Measurements from ENCODE around the gene TMEM184B. TPM values are rescaled to one million over a fixed set of nuclear protein-coding genes. Genes with fewer than 3 reads are reported as not detected.

TMEM184B gene
- total and polyA plus RNA-seq, 7 experiments from 2014 or later: 9.0 to 41.3 (median 34.8) TPM

DNA sequence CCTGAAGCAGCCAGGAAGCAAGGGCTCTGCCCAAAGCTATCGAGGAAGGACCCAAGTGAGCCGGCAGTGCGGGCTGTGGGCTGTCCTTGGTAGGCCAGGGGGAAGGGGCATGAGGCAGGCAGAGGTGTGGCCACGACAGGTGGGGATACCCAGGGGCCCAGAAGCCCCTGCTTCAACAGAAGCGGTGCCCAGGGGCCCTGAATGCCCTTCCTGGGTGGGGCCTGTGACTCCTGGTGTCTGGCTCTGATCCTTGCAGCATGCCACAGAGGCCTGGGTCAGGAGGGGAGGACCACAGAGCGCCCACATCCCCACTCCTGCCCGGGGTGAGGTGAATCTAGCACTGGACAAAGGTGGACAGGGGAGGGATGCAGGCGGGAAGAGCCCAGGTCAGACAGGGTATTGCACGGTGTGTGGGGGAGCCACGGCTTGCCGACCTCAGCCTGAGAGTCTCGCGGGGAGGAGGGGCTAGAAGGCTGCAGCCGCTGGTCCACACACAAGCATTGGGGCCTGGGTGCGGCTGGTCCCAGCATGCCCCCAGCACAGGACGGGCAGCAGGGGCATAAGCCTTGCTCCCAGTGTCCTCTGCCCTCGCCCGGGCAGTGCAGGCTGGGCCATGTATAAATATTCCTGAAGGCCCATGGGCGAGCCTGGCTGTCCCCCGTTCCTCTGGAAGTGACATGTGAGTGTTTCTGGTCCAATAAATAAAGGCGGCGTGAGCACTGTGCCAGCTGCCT, 52.0 kb downstream of the TMEM184B start:
- Histone ChIP-seq H3K27ac (ENCODE audit: low read depth, low read length) (peak overlapping the region; percentile 11), H3K9me3 (ENCODE audit: control insufficient read depth in 2 of 3, low read length in 3 of 3) (no peaks in the 10 kb centered on the region), H3K36me3 (ENCODE audit: control insufficient read depth in 2 of 3, insufficient read depth in 3 of 3, low read length in 3 of 3) (peaks cover 0 to 48% (median 4%) of the 10 kb centered on the region in 3 experiments), H3K27me3 (ENCODE audit: control insufficient read depth in 2 of 2, insufficient read depth in 2 of 2, low read length in 2 of 2) (no peaks in the 10 kb centered on the region), H3K4me3 (ENCODE audit: low read length) (no peak overlapping the region), H3K4me1 (ENCODE audit: control insufficient read depth in 2 of 2, insufficient read depth in 2 of 2, low read length in 2 of 2) (peaks cover 0 to 5% of the 10 kb centered on the region in 2 donors)
- Mint-ChIP-seq H3K9me3 (no peaks in the 10 kb centered on the region), H3K4me3 (no peak overlapping the region), H3K36me3 (peaks cover 0 to 16% (median 2%) of the 10 kb centered on the region in 5 donors), H3K27me3 (no peaks in the 10 kb centered on the region), H3K27ac (peak overlapping the region in 1 of 9 donors; percentile 56), H3K4me1 (peaks cover 5 to 17% (median 6%) of the 10 kb centered on the region in 7 donors)
- DNase-seq: no peak
- ChIA-PET POLR2A (no interaction called here), CTCF (no interaction called here)
- no peak for ATAC-seq
- intact Hi-C loops (cut with micrococcal nuclease): no loop called here

DNA sequence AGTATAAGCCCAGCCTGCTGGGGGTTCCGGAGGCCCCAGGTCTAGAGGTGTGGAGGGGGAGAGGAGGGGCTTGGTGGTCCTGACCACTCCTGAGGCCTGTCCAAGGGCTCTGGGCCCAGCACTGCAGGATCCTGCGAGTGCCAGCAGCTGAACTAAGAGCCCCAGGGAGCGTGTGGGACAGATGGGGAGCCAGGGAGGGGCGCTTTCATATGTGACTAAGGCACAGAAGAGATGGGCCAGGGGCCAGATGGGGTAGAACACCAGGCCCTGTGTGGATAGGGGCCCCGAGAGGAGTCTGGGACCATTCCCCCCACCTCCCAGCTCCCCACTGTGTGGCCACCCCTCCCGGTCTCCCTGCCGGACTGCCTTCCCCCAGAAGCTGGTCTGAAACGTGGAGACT, 52.6 kb downstream of the TMEM184B start:
- Mint-ChIP-seq H3K36me3 (peaks cover 0 to 12% (median 2%) of the 10 kb centered on the region in 5 donors), H3K27ac (peak overlapping the region in 2 of 9 donors; percentile 12 to 51), H3K4me1 (peaks cover 5 to 17% (median 6%) of the 10 kb centered on the region in 7 donors), H3K9me3 (no peaks in the 10 kb centered on the region), H3K27me3 (no peaks in the 10 kb centered on the region), H3K4me3 (no peak overlapping the region)
- H3K36me3 ChIP-seq (ENCODE audit: control insufficient read depth in 2 of 3, insufficient read depth in 3 of 3, low read length in 3 of 3): peaks cover 0 to 41% (median 4%) of the 10 kb centered on the region in 3 experiments
- DNase-seq (no peak), ATAC-seq (no peak)
- intact Hi-C loops (cut with micrococcal nuclease): no loop called here
- no peak overlapping the region for H3K27ac ChIP-seq (ENCODE audit: low read depth, low read length)
- no peaks in the 10 kb centered on the region for H3K9me3 ChIP-seq (ENCODE audit: control insufficient read depth in 2 of 3, low read length in 3 of 3)
- H3K4me1 ChIP-seq (ENCODE audit: control insufficient read depth in 2 of 2, insufficient read depth in 2 of 2, low read length in 2 of 2): peaks cover 0 to 5% of the 10 kb centered on the region in 2 donors
- POLR2A ChIA-PET: no interaction called here
- H3K27me3 ChIP-seq (ENCODE audit: control insufficient read depth in 2 of 2, insufficient read depth in 2 of 2, low read length in 2 of 2): no peaks in the 10 kb centered on the region
- CTCF ChIA-PET: no interaction called here
- H3K4me3 ChIP-seq (ENCODE audit: low read length): no peak overlapping the region

DNA sequence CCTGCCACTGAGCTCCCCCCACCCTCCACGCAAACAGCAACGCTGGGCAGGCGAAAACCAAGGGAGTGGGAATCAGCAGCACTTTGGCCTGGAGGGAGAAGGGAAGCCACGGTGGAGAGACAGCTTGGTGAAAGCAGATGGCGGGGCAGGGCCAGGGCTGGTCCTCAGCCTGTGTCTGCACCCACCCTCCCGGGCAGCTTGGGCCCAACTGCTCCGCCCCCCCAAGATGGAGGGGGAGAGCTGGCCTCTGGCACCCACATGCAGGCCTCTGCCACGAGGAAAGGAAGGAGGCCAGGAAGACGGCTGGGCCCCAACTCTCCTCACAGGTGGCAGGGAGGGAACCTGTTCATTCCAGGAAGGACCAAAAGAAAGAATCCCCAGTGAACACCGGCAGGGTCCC, 53.2 kb downstream of the TMEM184B start:
- Mint-ChIP-seq H3K27me3 (no peaks in the 10 kb centered on the region), H3K27ac (peak overlapping the region in 6 of 9 donors; percentile 16 to 73 (median 54)), H3K4me3 (no peak overlapping the region), H3K36me3 (peaks cover 0 to 8% (median 3%) of the 10 kb centered on the region in 5 donors), H3K4me1 (peaks cover 5 to 17% (median 6%) of the 10 kb centered on the region in 7 donors), H3K9me3 (no peaks in the 10 kb centered on the region)
- intact Hi-C loops (cut with micrococcal nuclease): no loop called here
- POLR2A ChIA-PET: no interaction called here
- no peak overlapping the region for H3K27ac ChIP-seq (ENCODE audit: low read depth, low read length)
- H3K4me3 ChIP-seq (ENCODE audit: low read length): no peak overlapping the region
- H3K27me3 ChIP-seq (ENCODE audit: control insufficient read depth in 2 of 2, insufficient read depth in 2 of 2, low read length in 2 of 2): no peaks in the 10 kb centered on the region
- CTCF ChIA-PET: no interaction called here
- DNase-seq: no peak
- peaks cover 0 to 36% (median 4%) of the 10 kb centered on the region in 3 experiments for H3K36me3 ChIP-seq (ENCODE audit: control insufficient read depth in 2 of 3, insufficient read depth in 3 of 3, low read length in 3 of 3)
- no peaks in the 10 kb centered on the region for H3K9me3 ChIP-seq (ENCODE audit: control insufficient read depth in 2 of 3, low read length in 3 of 3)
- ATAC-seq: no peak
- H3K4me1 ChIP-seq (ENCODE audit: control insufficient read depth in 2 of 2, insufficient read depth in 2 of 2, low read length in 2 of 2): peaks cover 0 to 5% of the 10 kb centered on the region in 2 donors

DNA sequence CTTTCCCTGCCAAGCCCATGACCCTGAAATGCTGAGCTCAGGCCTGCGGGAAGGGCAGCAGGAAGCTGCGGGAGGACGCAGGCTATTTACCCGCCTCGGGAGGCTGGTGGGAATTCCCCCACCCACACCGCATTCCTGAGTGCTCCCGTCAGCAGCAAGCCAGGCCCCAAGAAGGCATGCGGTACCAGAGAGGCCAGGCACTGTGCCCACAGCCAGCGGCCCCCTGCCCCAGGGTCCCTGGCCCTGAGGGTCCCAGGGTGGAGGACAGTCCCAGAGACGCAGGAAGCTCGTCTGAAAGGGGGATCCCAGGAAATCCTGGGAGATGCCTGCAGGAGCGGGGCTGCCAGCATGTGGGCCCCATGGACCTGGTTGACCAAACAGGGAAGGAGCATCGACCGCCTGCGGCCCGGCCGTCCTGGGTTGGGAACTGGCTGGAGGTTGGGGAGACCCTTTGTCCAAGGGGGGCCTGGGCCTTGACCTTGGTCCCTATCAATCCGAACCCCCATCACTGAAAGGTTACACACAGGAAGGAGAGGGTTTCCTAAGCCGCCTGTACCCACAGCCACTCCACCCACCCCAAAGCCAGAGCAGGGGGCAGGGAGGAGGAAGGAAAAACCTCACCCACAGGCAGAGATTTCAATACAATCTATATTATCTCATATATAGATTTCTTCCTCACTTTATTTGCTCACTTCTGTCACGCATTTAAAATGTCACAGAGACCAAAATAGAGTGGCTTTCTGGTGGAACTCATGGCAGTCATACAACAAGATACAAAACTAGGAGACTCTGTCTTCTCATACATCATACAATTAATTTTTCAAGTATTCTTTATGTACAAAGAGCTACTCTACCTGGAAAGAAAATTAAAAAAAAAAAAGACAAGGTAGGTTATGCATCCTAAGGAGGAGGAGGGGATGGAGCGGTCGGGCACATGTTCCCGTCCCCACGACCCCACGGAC, 53.9 kb downstream of the TMEM184B start:
- intact Hi-C loops (cut with micrococcal nuclease): no loop called here
- Histone ChIP-seq H3K27me3 (ENCODE audit: control insufficient read depth in 2 of 2, insufficient read depth in 2 of 2, low read length in 2 of 2) (no peaks in the 10 kb centered on the region), H3K36me3 (ENCODE audit: control insufficient read depth in 2 of 3, insufficient read depth in 3 of 3, low read length in 3 of 3) (peaks cover 0 to 30% (median 4%) of the 10 kb centered on the region in 3 experiments), H3K4me1 (ENCODE audit: control insufficient read depth in 2 of 2, insufficient read depth in 2 of 2, low read length in 2 of 2) (peaks cover 4 to 8% of the 10 kb centered on the region in 2 donors), H3K9me3 (ENCODE audit: control insufficient read depth in 2 of 3, low read length in 3 of 3) (no peaks in the 10 kb centered on the region), H3K4me3 (ENCODE audit: low read length) (no peak overlapping the region), H3K27ac (ENCODE audit: low read depth, low read length) (peak overlapping the region; percentile 7)
- ChIA-PET POLR2A (no interaction called here), CTCF (no interaction called here)
- Mint-ChIP-seq H3K4me3 (no peak overlapping the region), H3K27ac (peak overlapping the region in 6 of 9 donors; percentile 16 to 73 (median 54)), H3K36me3 (peaks cover 0 to 8% (median 3%) of the 10 kb centered on the region in 5 donors), H3K4me1 (peaks cover 5 to 17% (median 6%) of the 10 kb centered on the region in 7 donors), H3K27me3 (no peaks in the 10 kb centered on the region), H3K9me3 (no peaks in the 10 kb centered on the region)
- DNase-seq: peak in 1 of 9 donors; percentile 52
- peak; percentile 30 for ATAC-seq

DNA sequence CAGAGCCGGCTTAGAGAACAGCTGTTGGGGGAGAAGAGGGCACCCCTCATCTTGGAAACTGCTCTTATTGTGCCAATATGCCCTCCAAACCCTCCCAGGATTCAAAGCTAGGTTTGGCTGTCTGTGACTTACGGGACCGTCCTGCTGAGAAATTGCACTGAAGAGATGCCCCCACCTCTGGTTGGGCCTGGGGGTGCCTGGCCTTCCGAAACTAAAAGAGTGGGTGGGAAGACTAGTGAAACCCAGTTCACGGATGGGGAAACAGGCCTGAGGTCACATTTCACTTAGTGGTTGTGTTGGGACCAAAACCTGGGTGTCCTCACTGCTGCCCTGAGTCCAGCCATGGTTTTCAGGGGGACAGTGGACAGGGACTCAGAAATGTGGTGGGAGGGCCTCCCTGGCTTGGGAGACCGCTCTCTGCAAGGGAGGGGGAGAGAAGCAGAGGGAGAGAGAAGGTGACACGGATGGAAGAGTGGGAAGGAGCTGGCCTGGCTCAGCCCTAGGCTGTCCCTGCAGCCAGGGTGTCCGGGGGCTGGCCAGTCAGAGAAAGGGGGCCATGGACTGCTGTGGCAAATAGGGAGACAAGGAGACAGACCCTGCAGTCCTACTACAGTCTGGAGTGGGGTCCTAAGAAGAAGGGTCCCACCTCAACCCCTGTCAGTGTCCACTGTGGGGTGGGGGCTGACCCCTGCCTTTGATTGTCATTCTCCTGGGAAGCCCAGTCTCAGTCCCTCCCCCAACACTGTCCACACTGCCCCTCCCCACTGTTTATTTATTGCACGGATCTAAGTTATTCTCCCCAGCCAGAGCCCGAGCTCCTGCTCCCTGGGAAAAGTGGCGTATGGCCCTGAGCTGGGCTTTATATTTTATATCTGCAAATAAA, 57.4 kb downstream of the TMEM184B start:
- H3K27ac ChIP-seq (ENCODE audit: low read depth, low read length): no peak overlapping the region
- ATAC-seq: no peak
- H3K27me3 Mint-ChIP-seq: no peaks in the 10 kb centered on the region
- H3K36me3 Mint-ChIP-seq: peaks cover 0 to 7% (median 0%) of the 10 kb centered on the region in 5 donors
- H3K36me3 ChIP-seq (ENCODE audit: control insufficient read depth in 2 of 3, insufficient read depth in 3 of 3, low read length in 3 of 3): peaks cover 0 to 5% (median 0%) of the 10 kb centered on the region in 3 experiments
- ChIA-PET POLR2A (interaction anchor here (1.2 to 1.8 kb wide), 3 partner anchors 12 to 296 kb away, joined by 3 to 8 read pairs (median 5); no protein-coding TSS in a partner anchor), CTCF (interaction anchor here (1.2 to 1.3 kb wide), 3 partner anchors 39 to 165 kb away, joined by 3 to 4 read pairs (median 3); no protein-coding TSS in a partner anchor)
- H3K27me3 ChIP-seq (ENCODE audit: control insufficient read depth in 2 of 2, insufficient read depth in 2 of 2, low read length in 2 of 2): no peaks in the 10 kb centered on the region
- H3K4me3 Mint-ChIP-seq: peak overlapping the region in 8 of 10 donors; percentile 9 to 62 (median 40)
- intact Hi-C loops (cut with micrococcal nuclease): loop anchor here in 1 of 2 donors (2.0 kb wide), 1 partner anchor 57 kb away; the partner anchor contains the start of gene TMEM184B
- peak overlapping the region in 5 of 9 donors; percentile 25 to 77 (median 56) for H3K27ac Mint-ChIP-seq
- no peak overlapping the region for H3K4me3 ChIP-seq (ENCODE audit: low read length)
- no peaks in the 10 kb centered on the region for H3K9me3 Mint-ChIP-seq
- no peak for DNase-seq
- peaks cover 12 to 28% (median 16%) of the 10 kb centered on the region in 7 donors for H3K4me1 Mint-ChIP-seq
- H3K4me1 ChIP-seq (ENCODE audit: control insufficient read depth in 2 of 2, insufficient read depth in 2 of 2, low read length in 2 of 2): peaks cover 6 to 12% of the 10 kb centered on the region in 2 donors
- H3K9me3 ChIP-seq (ENCODE audit: control insufficient read depth in 2 of 3, low read length in 3 of 3): no peaks in the 10 kb centered on the region

Data from naive thymus-derived CD4-positive, alpha-beta T cell (primary cell).